HG03280 (cell line): ENCODE results near the gene ERCC6L2.

Source experiments
- ATAC-seq: cut with Tn5 transposase; IDR thresholded peaks from one replicate; pipeline ENCODE4 v1.9.1; 2021; ENCODE audit warnings: mild to moderate bottlenecking, moderate library complexity; ENCODE audit not compliant: unreplicated experiment

The ERCC6L2 gene

GRCh38 chr9:95920017-95920416, 44.5 kb downstream of the ERCC6L2 start:
- no peak for ATAC-seq

- ATAC-seq: no peak
Observed at GRCh38 chr9:95923794-95924193, 48.3 kb downstream of the ERCC6L2 start.

- ATAC-seq: no peak
Observed at GRCh38 chr9:95924987-95925386, 49.5 kb downstream of the ERCC6L2 start.

- ATAC-seq: no peak
Observed at GRCh38 chr9:95927271-95928004, 51.9 kb downstream of the ERCC6L2 start.

- no peak for ATAC-seq
Observed at GRCh38 chr9:95930277-95930676, 54.8 kb downstream of the ERCC6L2 start.

GRCh38 chr9:95935861-95936578, 60.5 kb downstream of the ERCC6L2 start:
- no peak for ATAC-seq

- no peak for ATAC-seq
Observed at GRCh38 chr9:95936579-95937075, 61.1 kb downstream of the ERCC6L2 start.

GRCh38 chr9:95937131-95937530, 61.6 kb downstream of the ERCC6L2 start:
- no peak for ATAC-seq

- no peak for ATAC-seq
Observed at GRCh38 chr9:95938724-95939123, 63.2 kb downstream of the ERCC6L2 start.

- ATAC-seq: no peak
Observed at GRCh38 chr9:95939472-95939871, 64.0 kb downstream of the ERCC6L2 start.

- ATAC-seq: no peak
Observed at GRCh38 chr9:95940265-95940664, 64.8 kb downstream of the ERCC6L2 start.

GRCh38 chr9:95942016-95942415, 66.5 kb downstream of the ERCC6L2 start:
- no peak for ATAC-seq

GRCh38 chr9:95947118-95947517, 71.6 kb downstream of the ERCC6L2 start:
- no peak for ATAC-seq

- no peak for ATAC-seq
Observed at GRCh38 chr9:95952471-95952870, 77.0 kb downstream of the ERCC6L2 start.

GRCh38 chr9:95953986-95954385, 78.5 kb downstream of the ERCC6L2 start:
- ATAC-seq: no peak

GRCh38 chr9:95954940-95955339, 79.4 kb downstream of the ERCC6L2 start:
- no peak for ATAC-seq

GRCh38 chr9:95962936-95963335, 87.4 kb downstream of the ERCC6L2 start:
- ATAC-seq: no peak

- ATAC-seq: no peak
Observed at GRCh38 chr9:95963659-95964058, 88.2 kb downstream of the ERCC6L2 start.

GRCh38 chr9:95966306-95966705, 90.8 kb downstream of the ERCC6L2 start:
- no peak for ATAC-seq

GRCh38 chr9:95970317-95970716, 94.8 kb downstream of the ERCC6L2 start:
- no peak for ATAC-seq

- ATAC-seq: no peak
Observed at GRCh38 chr9:95971815-95972214, 96.3 kb downstream of the ERCC6L2 start.

- no peak for ATAC-seq
Observed at GRCh38 chr9:95974389-95974788, 98.9 kb downstream of the ERCC6L2 start.
